HepG2 (cell line): ENCODE measurements around the gene ARHGEF4.

ENCODE experiments used
- ARID2 ChIP-seq: sonication (generic); formaldehyde crosslinking; IDR thresholded peaks from 2 replicates; pipeline ENCODE4 v1.8.1; 2022; ENCODE audit warnings: mild to moderate bottlenecking, missing genetic modification reagents, borderline replicate concordance
- GABPA ChIP-seq, 2 experiments: IDR thresholded peaks; 2 replicates each; pipeline ENCODE4 v1.6.1; 2011 to 2016; ENCODE audit warnings: low read depth in 2 of 2, low read length in 1 of 2, missing biosample characterization in 1 of 2, missing genetic modification characterization in 1 of 2
- ZIK1 ChIP-seq: sonication (generic); formaldehyde crosslinking; IDR thresholded peaks from 2 replicates; pipeline ENCODE4 v1.5.0; 2020; ENCODE audit warnings: mild to moderate bottlenecking, low read depth, missing genetic modification reagents, borderline replicate concordance
- TF ChIP-seq, protein P1 (sequence below): sonication (generic); formaldehyde crosslinking; IDR thresholded peaks from 2 replicates; pipeline ENCODE4 v1.5.0; 2020; ENCODE audit warnings: mild to moderate bottlenecking, missing genetic modification reagents, moderate library complexity

- no peak for TF ChIP-seq ARID2 (CRISPR knock-in tag)
- TF ChIP-seq, protein P1, sequence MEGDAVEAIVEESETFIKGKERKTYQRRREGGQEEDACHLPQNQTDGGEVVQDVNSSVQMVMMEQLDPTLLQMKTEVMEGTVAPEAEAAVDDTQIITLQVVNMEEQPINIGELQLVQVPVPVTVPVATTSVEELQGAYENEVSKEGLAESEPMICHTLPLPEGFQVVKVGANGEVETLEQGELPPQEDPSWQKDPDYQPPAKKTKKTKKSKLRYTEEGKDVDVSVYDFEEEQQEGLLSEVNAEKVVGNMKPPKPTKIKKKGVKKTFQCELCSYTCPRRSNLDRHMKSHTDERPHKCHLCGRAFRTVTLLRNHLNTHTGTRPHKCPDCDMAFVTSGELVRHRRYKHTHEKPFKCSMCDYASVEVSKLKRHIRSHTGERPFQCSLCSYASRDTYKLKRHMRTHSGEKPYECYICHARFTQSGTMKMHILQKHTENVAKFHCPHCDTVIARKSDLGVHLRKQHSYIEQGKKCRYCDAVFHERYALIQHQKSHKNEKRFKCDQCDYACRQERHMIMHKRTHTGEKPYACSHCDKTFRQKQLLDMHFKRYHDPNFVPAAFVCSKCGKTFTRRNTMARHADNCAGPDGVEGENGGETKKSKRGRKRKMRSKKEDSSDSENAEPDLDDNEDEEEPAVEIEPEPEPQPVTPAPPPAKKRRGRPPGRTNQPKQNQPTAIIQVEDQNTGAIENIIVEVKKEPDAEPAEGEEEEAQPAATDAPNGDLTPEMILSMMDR (CRISPR knock-in tag): no peak
- no peak for TF ChIP-seq GABPA (IDR thresholded peaks at IDR 0.05; ENCODE audit: low read depth, low read length)
- TF ChIP-seq GABPA (CRISPR knock-in tag; IDR thresholded peaks at IDR 0.05; ENCODE audit: low read depth): no peak
- TF ChIP-seq ZIK1: no peak
Observed at GRCh38 chr2:131036269-131036668, 199.6 kb downstream of the ARHGEF4 start.
